GM18511 (cell line): ENCODE results near the gene SCFD1.

Experiments
- ATAC-seq: cut with Tn5 transposase; IDR thresholded peaks from one replicate; pipeline ENCODE4 v1.9.1; 2021; ENCODE audit warnings: mild to moderate bottlenecking, moderate library complexity; ENCODE audit not compliant: unreplicated experiment

SCFD1 gene

DNA sequence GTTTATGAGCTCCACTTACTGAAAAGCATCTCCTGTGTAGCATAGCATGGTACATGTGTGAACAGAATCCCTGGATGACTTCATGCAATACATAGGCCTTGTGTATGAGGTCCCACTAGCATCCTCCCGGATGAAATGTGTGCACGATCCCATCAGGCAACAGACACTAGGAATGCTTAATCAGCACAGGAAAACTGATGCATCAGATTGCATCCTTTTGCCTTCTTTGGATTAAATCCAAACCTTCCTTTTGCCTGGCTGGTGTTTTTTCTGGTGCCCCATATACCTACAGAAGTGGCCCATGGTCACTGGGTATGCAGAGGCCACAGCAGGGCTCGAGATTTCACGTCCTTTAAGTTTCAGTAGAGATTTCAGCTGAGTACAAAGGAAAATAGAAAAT lies 131.3 kb downstream of the SCFD1 start:
- ATAC-seq, result no peak

DNA sequence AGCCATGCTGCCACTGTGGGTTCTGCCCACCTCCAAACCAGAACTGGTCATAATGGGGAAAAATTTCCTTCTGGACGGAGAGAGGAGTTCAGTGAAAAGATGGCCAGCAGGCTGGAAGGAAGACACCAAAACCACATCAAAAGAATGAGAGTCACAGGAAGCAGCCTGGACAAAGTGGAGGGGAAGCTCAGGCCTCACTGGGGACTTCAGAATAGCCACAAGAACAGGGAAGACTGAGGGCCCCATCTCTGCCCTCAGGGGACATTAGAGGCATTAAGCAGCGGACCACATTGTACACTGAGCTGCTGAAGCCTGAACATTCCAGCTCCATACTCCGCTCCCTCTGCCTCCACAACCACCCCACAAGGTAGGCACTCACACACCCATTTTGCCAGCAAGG lies 132.7 kb downstream of the SCFD1 start:
- no peak for ATAC-seq

DNA sequence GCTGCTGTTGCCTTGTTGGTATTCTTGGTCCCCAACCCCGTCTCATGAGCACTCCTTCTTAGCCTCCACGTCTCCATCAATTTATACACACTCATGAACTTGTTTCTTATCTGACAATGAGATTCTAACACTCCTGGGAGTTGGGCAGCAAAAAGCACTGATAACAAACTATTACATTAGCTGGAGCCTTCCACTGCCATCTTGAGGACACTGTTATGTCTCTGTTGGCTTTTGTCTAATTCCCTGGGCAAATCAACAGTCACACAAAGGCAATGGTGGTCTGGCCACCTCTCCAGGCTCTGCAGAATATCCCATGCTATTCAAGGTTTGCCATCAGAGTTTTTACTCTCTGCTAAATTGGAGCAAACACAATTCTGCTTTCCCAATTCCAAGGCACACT lies 134.5 kb downstream of the SCFD1 start:
- no peak for ATAC-seq

DNA sequence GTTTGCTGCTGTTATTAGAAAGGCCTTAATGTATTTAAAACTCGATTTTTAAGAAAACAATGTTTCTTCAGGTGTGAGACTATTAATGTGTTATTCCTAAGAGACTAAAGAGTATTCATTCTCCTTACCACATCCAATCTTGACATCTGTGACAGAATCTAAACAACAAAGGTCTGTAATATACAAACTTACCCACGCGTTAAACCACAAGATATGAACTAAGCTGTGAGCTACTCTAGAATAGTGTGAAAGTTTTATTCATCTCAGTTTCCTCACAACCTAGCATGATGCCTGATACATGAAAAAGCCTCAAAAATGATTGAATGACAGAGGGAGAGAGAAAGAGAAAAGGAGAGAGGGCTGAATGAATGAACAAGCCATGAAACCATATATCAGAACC lies 135.0 kb downstream of the SCFD1 start:
- ATAC-seq, result no peak

DNA sequence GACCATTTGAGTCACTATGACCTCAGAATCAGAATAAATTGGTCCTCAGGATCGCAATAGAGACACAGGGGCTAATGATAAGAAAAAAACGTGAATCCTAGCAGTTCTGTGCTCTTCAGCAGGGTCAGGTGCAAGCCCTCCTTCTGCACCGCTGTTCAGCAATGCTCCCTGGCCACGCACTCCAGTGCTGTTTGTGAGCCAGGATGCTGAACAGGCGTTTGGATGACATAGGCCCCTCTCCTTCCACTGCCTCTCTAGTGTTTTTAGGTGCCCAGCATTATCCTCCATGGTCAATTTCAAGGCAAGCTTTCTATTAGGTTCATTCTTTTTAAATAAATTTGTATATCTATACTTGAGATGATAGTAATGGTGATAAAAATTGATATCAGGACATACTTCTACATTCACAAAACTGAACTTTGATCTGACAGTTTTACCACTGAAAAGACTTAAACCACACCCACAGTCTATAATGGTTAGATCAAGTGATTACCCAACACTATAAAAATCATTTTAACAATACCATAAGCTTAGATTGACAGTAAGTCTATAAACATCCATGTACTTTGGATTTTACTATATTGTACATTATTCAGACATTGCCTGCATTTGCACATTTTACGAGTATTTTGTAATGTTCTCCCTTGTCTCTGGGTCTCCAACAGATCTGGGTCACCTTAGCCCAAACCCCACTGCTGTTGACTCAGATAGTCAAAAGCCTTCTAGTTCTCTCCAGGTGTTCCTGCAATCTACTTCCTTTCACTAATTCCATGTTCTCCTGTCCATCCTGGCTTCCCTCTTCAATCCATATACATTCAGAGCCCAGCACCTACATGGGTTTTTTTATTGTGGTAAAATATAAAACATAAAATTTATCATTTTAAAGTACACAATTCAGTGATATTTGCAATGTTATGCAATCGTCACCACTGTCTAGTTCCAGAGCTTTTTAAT lies 137.3 kb downstream of the SCFD1 start:
- ATAC-seq, result no peak

DNA sequence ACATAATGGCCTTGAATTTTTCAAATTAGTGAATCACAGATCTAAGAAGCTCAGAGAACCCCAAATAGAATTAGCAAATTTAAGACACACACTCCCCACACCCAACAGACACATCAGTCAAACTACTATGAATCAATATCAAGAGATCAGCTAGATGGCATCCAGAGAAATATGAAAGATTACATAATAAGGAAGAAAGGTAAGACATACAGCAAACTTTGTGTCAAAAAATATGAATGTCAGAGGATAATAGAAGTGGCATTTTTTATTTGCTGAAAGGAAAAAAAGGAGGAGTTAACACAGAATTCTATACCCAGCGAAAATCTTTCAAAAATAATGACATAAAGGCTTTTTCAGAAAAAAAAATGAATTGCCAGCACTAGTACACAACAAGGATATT lies 141.8 kb downstream of the SCFD1 start:
- ATAC-seq, result no peak

DNA sequence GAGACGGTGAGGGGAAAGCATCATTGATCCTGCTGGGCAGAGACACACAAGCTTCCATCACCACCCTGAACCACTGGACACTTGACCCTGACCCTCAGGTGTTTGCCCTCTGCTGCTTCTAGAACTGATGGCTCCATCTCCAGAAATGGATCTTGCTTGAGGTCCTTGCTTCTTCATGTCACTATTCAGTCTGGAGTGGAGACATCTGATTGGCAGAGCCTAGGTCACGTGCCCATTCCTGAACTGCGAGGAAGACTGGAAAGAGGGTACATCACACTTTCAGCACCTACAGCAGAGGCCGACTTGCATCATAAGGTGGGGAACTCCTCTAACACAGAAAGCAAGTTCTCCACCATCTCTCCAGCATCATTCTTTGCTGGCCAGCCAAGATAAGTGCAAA lies 145.5 kb downstream of the SCFD1 start:
- no peak for ATAC-seq

DNA sequence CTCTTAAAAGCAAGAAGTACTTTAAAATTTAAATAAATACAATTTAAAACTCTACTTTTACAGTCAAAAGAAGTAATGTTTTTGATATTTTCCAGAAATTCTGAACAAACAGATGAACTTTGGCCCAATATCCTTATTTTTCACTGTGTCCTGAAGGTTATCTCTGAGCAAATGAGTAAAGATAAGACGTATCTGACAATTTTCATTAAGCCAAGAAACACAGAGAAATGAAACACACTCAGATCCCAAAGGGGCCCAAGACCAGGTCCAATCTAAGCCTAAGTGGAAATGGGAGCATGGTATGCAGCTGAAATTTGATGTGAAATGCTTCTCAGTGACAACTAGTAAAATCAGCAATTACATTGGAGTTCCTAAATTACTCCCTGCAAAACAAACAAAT lies 146.7 kb downstream of the SCFD1 start:
- no peak for ATAC-seq

DNA sequence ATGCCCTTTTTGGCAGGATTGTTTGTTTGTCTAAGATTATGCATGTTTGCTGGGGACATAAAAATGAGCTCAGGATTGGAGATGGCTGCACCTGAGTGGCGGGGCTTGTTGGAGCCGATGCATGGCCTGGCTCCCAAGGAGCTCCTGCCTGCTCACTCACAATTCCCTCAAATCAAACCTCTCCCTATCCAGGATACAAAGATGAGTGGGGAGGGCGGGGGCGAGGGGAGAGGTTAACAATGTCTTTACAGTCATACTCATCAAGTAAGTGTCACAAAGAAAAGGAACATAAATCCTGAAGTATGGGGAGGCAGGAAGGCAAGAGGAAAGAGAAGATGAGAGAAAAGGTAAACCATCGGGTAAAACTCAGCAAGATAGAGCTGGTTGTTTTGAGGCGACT lies 148.3 kb downstream of the SCFD1 start:
- ATAC-seq, result no peak

DNA sequence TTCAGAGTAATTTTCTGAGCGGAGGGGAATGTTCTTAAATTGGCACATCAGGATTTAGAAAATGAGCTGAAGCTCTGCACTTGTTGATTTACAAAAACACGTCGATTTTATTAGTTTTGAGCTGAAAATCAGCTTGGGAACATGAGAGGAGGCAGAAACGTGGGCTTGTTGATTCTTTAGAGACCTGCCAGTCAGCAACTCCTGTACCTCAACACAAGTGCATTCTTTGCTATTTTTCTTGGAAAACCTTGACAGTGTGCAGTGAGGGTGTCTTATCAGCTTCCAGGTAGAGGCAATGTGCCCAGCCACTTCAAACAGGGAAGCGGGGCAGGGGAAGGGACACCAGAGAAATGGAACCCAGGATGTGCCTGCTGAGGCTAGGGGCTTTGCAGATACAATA lies 149.5 kb downstream of the SCFD1 start:
- no peak for ATAC-seq

DNA sequence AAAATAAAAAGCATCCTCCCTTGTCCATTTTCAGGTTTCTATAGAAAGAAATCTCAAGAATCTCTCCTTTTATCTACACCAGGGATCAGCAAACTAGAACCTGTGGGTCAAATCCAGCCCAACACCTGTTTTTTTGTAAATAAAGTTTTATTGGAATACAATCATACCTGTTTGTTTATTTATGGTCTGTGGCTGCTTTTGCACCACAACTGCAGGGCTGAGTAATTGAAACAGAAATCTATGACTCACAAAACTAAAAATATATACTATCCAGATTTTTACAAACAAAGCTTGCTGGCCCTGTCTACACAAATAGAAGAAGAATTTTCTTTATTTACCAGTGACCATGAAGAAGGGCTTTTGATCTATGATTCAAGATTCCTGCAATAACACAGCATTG lies 157.1 kb downstream of the SCFD1 start:
- ATAC-seq, result no peak
